Stomach smooth muscle (tissue), 2 donors: ENCODE measurements around the gene C22orf23.
"Not testable (repeated sequence)": the region's sequence is repeated elsewhere in the genome, so short reads cannot be mapped to it uniquely, and the experiment has no call there.

Experiments
- H3K27ac ChIP-seq: one replicate; pipeline ENCODE4 v1.7.0; 2013; ENCODE audit warnings: mild to moderate bottlenecking, low read length, inconsistent platforms
- H3K27me3 ChIP-seq, 2 donors: one replicate each; pipeline ENCODE4 v1.7.0; 2013; ENCODE audit warnings: low read length in 2 of 2; ENCODE audit not compliant: insufficient read depth in 2 of 2, control insufficient read depth in 1 of 2
- H3K36me3 ChIP-seq, 2 donors: one replicate each; pipeline ENCODE4 v1.7.0; 2013; ENCODE audit warnings: low read length in 2 of 2; ENCODE audit not compliant: control insufficient read depth in 2 of 2, insufficient read depth in 2 of 2
- H3K4me1 ChIP-seq: one replicate; pipeline ENCODE4 v1.7.0; 2013; ENCODE audit warnings: low read length; ENCODE audit not compliant: control insufficient read depth, insufficient read depth
- H3K4me3 ChIP-seq, 2 donors: one replicate each; pipeline ENCODE4 v1.7.0; 2013; ENCODE audit warnings: low read length in 2 of 2
- H3K9ac ChIP-seq, 2 donors: one replicate each; pipeline ENCODE4 v1.7.0; 2013; ENCODE audit warnings: low read length in 2 of 2, mild to moderate bottlenecking in 1 of 2
- H3K9me3 ChIP-seq, 2 donors: one replicate each; pipeline ENCODE4 v1.7.0; 2013; ENCODE audit warnings: low read length in 2 of 2; ENCODE audit not compliant: control insufficient read depth in 2 of 2
- donor health status: healthy.
- donor health status: Pancreatic carcinoma.

The C22orf23 gene

GRCh38 chr22:37952629-37953028 is 772 bp downstream of the C22orf23 start:
- peaks cover 9 to 10% of the 10 kb centered on the region in 2 donors for H3K36me3 ChIP-seq
- peak overlapping the region; percentile 98 to 99 for H3K4me3 ChIP-seq
- peak overlapping the region; percentile 93 to 97 for H3K9ac ChIP-seq
- H3K4me1 ChIP-seq = peaks cover 20% of the 10 kb centered on the region
- H3K9me3 ChIP-seq, H3K27me3 ChIP-seq, H3K27ac ChIP-seq: not testable (repeated sequence)

- no peaks in the 10 kb centered on the region for H3K9me3 ChIP-seq
- H3K27me3 ChIP-seq = no peaks in the 10 kb centered on the region
- no peak overlapping the region for H3K27ac ChIP-seq
- H3K4me1 ChIP-seq = peaks cover 20% of the 10 kb centered on the region
- no peak overlapping the region for H3K9ac ChIP-seq
- no peak overlapping the region for H3K4me3 ChIP-seq
- H3K36me3 ChIP-seq = no peaks in the 10 kb centered on the region
Measured at GRCh38 chr22:37951305-37951704, 2.1 kb downstream of the C22orf23 start.

GRCh38 chr22:37947142-37947795 is 6.1 kb downstream of the C22orf23 start:
- H3K4me1 ChIP-seq, H3K27me3 ChIP-seq, H3K9ac ChIP-seq, H3K27ac ChIP-seq, H3K4me3 ChIP-seq, H3K9me3 ChIP-seq: not testable (repeated sequence)
- H3K36me3 ChIP-seq = peaks cover 10 to 12% of the 10 kb centered on the region in 2 donors

- peaks cover 30 to 32% of the 10 kb centered on the region in 2 donors for H3K36me3 ChIP-seq
- not testable (repeated sequence) for H3K27me3 ChIP-seq, H3K4me3 ChIP-seq, H3K27ac ChIP-seq, H3K9ac ChIP-seq, H3K4me1 ChIP-seq, H3K9me3 ChIP-seq
Measured at GRCh38 chr22:37944423-37944822, 9.0 kb downstream of the C22orf23 start.

- no peaks in the 10 kb centered on the region for H3K9me3 ChIP-seq
- H3K4me1 ChIP-seq = no peaks in the 10 kb centered on the region
- H3K4me3 ChIP-seq = no peak overlapping the region
- peaks cover 32 to 33% of the 10 kb centered on the region in 2 donors for H3K36me3 ChIP-seq
- no peak overlapping the region for H3K9ac ChIP-seq
- no peak overlapping the region for H3K27ac ChIP-seq
- no peaks in the 10 kb centered on the region for H3K27me3 ChIP-seq
Measured at GRCh38 chr22:37943825-37944198, 9.6 kb downstream of the C22orf23 start.

GRCh38 chr22:37943136-37943824 is 10.1 kb downstream of the C22orf23 start:
- Histone ChIP-seq H3K9ac (no peak overlapping the region), H3K27ac (peak overlapping the region; percentile 24), H3K27me3 (no peaks in the 10 kb centered on the region), H3K36me3 (peaks cover 32 to 33% of the 10 kb centered on the region in 2 donors), H3K4me3 (no peak overlapping the region), H3K9me3 (no peaks in the 10 kb centered on the region), H3K4me1 (no peaks in the 10 kb centered on the region)

- no peak overlapping the region for H3K9ac ChIP-seq
- no peak overlapping the region for H3K4me3 ChIP-seq
- H3K4me1 ChIP-seq = peaks cover 3% of the 10 kb centered on the region
- H3K9me3 ChIP-seq = no peaks in the 10 kb centered on the region
- H3K36me3 ChIP-seq = peaks cover 37 to 39% of the 10 kb centered on the region in 2 donors
- H3K27ac ChIP-seq = no peak overlapping the region
- no peaks in the 10 kb centered on the region for H3K27me3 ChIP-seq
Measured at GRCh38 chr22:37942133-37942532, 11.3 kb downstream of the C22orf23 start.

- Histone ChIP-seq H3K36me3 (peaks cover 37 to 41% of the 10 kb centered on the region in 2 donors), H3K4me3 (no peak overlapping the region), H3K9ac (no peak overlapping the region), H3K27me3 (no peaks in the 10 kb centered on the region), H3K9me3 (no peaks in the 10 kb centered on the region), H3K27ac (no peak overlapping the region), H3K4me1 (peaks cover 3% of the 10 kb centered on the region)
Measured at GRCh38 chr22:37940698-37941376, 12.6 kb downstream of the C22orf23 start.

- Histone ChIP-seq H3K4me1 (peaks cover 45% of the 10 kb centered on the region), H3K27me3 (no peaks in the 10 kb centered on the region), H3K36me3 (peaks cover 34 to 38% of the 10 kb centered on the region in 2 donors), H3K4me3 (peak overlapping the region in 1 of 2 donors; percentile 22), H3K9me3 (no peaks in the 10 kb centered on the region), H3K27ac (peak overlapping the region; percentile 78), H3K9ac (peak overlapping the region in 1 of 2 donors; percentile 21)
Measured at GRCh38 chr22:37933711-37934376, 19.6 kb downstream of the C22orf23 start.

GRCh38 chr22:37932821-37933578 is 20.4 kb downstream of the C22orf23 start:
- peak overlapping the region in 1 of 2 donors; percentile 21 for H3K9ac ChIP-seq
- no peak overlapping the region for H3K4me3 ChIP-seq
- H3K4me1 ChIP-seq = peaks cover 48% of the 10 kb centered on the region
- no peaks in the 10 kb centered on the region for H3K9me3 ChIP-seq
- no peaks in the 10 kb centered on the region for H3K27me3 ChIP-seq
- peak overlapping the region; percentile 78 for H3K27ac ChIP-seq
- H3K36me3 ChIP-seq = peaks cover 37 to 42% of the 10 kb centered on the region in 2 donors
